GM12878 (cell line): ENCODE results near the gene ATP13A4. TPM values are rescaled to one million over a fixed set of nuclear protein-coding genes. Genes with fewer than 3 reads are reported as not detected.

Experiments
- ATAC-seq: fragments of 200-7000 bp; cut with Tn5 transposase; 3 replicates; pipeline ENCODE4 v1.9.1; 2020; ENCODE audit warnings: mild to moderate bottlenecking, moderate library complexity
- BruUV-seq: library from RNA; stranded (reverse); fragments of 400-500 nt; replicated peaks from 2 replicates; lab custom pipeline; 2021; lab: Mats Ljungman, UMichigan
- CTCF ChIA-PET: fragments of 300-600 bp; sonication (Branson Sonifier 250); formaldehyde crosslinking; extraction: SDS; loops from one replicate; lab custom pipeline; 2021; ENCODE audit warnings: inconsistent platforms; lab: Yijun Ruan, JAX
- POLR2A ChIA-PET: fragments of 350-600 bp; formaldehyde crosslinking; extraction: SDS; loops from one replicate; lab custom pipeline; 2021; ENCODE audit warnings: inconsistent platforms; lab: Charles Lee
- RAD21 ChIA-PET: fragments of 300-600 bp; sonication (Branson Sonifier 250); formaldehyde crosslinking; loops from one replicate; lab custom pipeline; 2023; ENCODE audit warnings: antibody characterized with exemption; ENCODE audit not compliant: unreplicated experiment; lab: Charles Lee
- SMC1A ChIA-PET: fragments of 300-600 bp; sonication (Branson Sonifier 250); formaldehyde crosslinking; loops from one replicate; lab custom pipeline; 2023; ENCODE audit not compliant: unreplicated experiment, uncharacterized antibody; lab: Charles Lee
- DNase-seq: peaks from one replicate; pipeline ENCODE4 v3.0.0-alpha.2; 2011; ENCODE audit warnings: low read depth, low spot score
- FAIRE-seq: peaks from 3 replicates; lab custom pipeline; 2011; peaks lifted over from hg19 to GRCh38; lab: Jason Lieb, UNC
- H2AFZ ChIP-seq: 2 replicates; pipeline ENCODE4 v1.6.0; 2011; ENCODE audit warnings: low read depth, low read length, control low read depth; ENCODE audit not compliant: control insufficient read depth
- H3K27ac ChIP-seq: 2 replicates; pipeline ENCODE4 v1.5.1; 2011; ENCODE audit warnings: control low read depth; ENCODE audit not compliant: control insufficient read depth, insufficient read depth
- H3K27me3 ChIP-seq, 2 experiments: replicated peaks in 1 of 2; 2 replicates each; pipeline versions ENCODE4 v1.6.0 to v1.6.1; 2011; ENCODE audit warnings: low read length in 1 of 2; ENCODE audit not compliant: control insufficient read depth in 2 of 2, insufficient read depth in 2 of 2
- H3K36me3 ChIP-seq, 2 experiments: 2 replicates each; pipeline ENCODE4 v1.5.1; 2011; ENCODE audit warnings: low read length in 1 of 2; ENCODE audit not compliant: control insufficient read depth in 2 of 2, insufficient read depth in 2 of 2
- H3K4me1 ChIP-seq: 2 replicates; pipeline ENCODE4 v1.6.1; 2011; ENCODE audit warnings: mild to moderate bottlenecking, low read length, moderate library complexity, mixed read lengths; ENCODE audit not compliant: control insufficient read depth, insufficient read depth
- H3K4me2 ChIP-seq: 2 replicates; pipeline ENCODE4 v1.6.0; 2011; ENCODE audit warnings: control low read depth; ENCODE audit not compliant: control insufficient read depth, insufficient read depth
- H3K4me3 ChIP-seq: fragments of 200-600 bp; sonication (generic); 2 replicates; pipeline ENCODE4 v1.5.1; 2016
- H3K79me2 ChIP-seq: 2 replicates; pipeline ENCODE4 v1.6.0; 2011; ENCODE audit warnings: low read length; ENCODE audit not compliant: control insufficient read depth, insufficient read depth
- H3K9ac ChIP-seq: 2 replicates; pipeline ENCODE4 v1.8.0; 2011; ENCODE audit warnings: low read length, control low read depth, mixed read lengths; ENCODE audit not compliant: control insufficient read depth, insufficient read depth
- H3K9me3 ChIP-seq: replicated peaks from 3 replicates; pipeline ENCODE4 v1.5.1; 2011; ENCODE audit warnings: mild to moderate bottlenecking, low read length; ENCODE audit not compliant: control insufficient read depth, insufficient read depth
- H4K20me1 ChIP-seq: 2 replicates; pipeline ENCODE4 v1.6.0; 2011; ENCODE audit not compliant: control insufficient read depth, insufficient read depth
- EP300 ChIP-seq, 2 experiments: fragments of 150-350 bp in 1 of 2; IDR thresholded peaks; 2 replicates each; pipeline ENCODE4 v1.6.1; 2011 to 2012; ENCODE audit warnings: low read depth in 2 of 2, low read length in 2 of 2, borderline replicate concordance in 1 of 2, improper control_type of control experiment in 1 of 2, inconsistent platforms in 1 of 2; ENCODE audit not compliant: control insufficient read depth in 1 of 2
- JUND ChIP-seq: IDR thresholded peaks from 2 replicates; pipeline ENCODE4 v1.6.1; 2012; ENCODE audit warnings: low read depth, mild to moderate bottlenecking, low read length, improper control_type of control experiment, moderate library complexity
- TBL1XR1 ChIP-seq: IDR thresholded peaks from 2 replicates; pipeline ENCODE4 v1.6.1; 2012; ENCODE audit warnings: low read depth, low read length, improper control_type of control experiment
- WGBS: methylation state at CpG from one replicate; pipeline ENCODE4 v1.1.6; 2016; ENCODE audit warnings: low lambda C conversion rate; ENCODE audit not compliant: insufficient replicate concordance, insufficient coverage; ENCODE audit errors: missing lambda C conversion rate; 5-methylcytosine and 5-hydroxymethylcytosine counted together
- in situ Hi-C: fragments of 300-500 bp; cut with MboI; formaldehyde crosslinking; loops from 9 replicates; pipeline ENCODE4 v1.14.3; 2018; ENCODE audit warnings: mixed read lengths
- intact Hi-C: fragments of 100-400 bp; cut with micrococcal nuclease; formaldehyde crosslinking; loops from one replicate; pipeline ENCODE4 v1.14.2; 2022; ENCODE audit not compliant: unreplicated experiment
- polyA plus RNA-seq, 11 experiments: library from polyadenylated mRNA; depleted of rRNA in 4 of 11; unstranded in 6 of 11; stranded (reverse) in 5 of 11; fragments of >200 nt; fragmentation: Nextera tagmentation in 4 of 11; fragmentation: Illumina TruSeq in 1 of 11; extraction: Ambion mirVana in 4 of 11; extraction: Trizol in 1 of 11; gene quantifications; 1 replicate in 1 of 11; 2 replicates in 10 of 11; pipeline versions ENCODE4 v1.2.1 to v1.2.3, GENCODE V29; 2011 to 2016; ENCODE audit warnings: inconsistent platforms in 2 of 11, missing spikeins in 2 of 11, low read depth in 1 of 11
- total RNA-seq, 4 experiments: library from RNA; depleted of rRNA in 3 of 4; stranded (reverse); fragments of >200 nt in 3 of 4; fragmentation: Illumina TruSeq in 1 of 4; extraction: Trizol in 1 of 4; gene quantifications; 2 replicates each; pipeline versions ENCODE4 v1.2.1 to v1.2.3, GENCODE V29; 2013 to 2021
- TF ChIP-seq, protein P1 (sequence below): fragments of 450-650 bp; IDR thresholded peaks from 2 replicates; pipeline ENCODE4 v1.6.1; 2018; ENCODE audit warnings: mild to moderate bottlenecking, low read depth, moderate library complexity; ENCODE audit not compliant: partially characterized antibody
- TF ChIP-seq, protein P2 (sequence below), 3 experiments: IDR thresholded peaks in 2 of 3; conservative IDR thresholded peaks in 1 of 3; 2 replicates each; pipeline ENCODE4 v1.5.1; 2011; ENCODE audit warnings: low read depth in 3 of 3, low read length in 3 of 3, mild to moderate bottlenecking in 3 of 3, control low read depth in 2 of 3, moderate library complexity in 2 of 3, inconsistent platforms in 1 of 3, mixed read lengths in 1 of 3; ENCODE audit not compliant: control insufficient read depth in 2 of 3, insufficient read depth in 1 of 3; ENCODE audit errors: extremely low read depth in 1 of 3

ATP13A4 gene
- total and polyA plus RNA-seq, 10 of the 15 experiments (the other 5 are each of a cell fraction or from before 2014, with no cell fraction given): 0.29 to 1.7 (median 1.0) TPM; not detected in 1

DNA sequence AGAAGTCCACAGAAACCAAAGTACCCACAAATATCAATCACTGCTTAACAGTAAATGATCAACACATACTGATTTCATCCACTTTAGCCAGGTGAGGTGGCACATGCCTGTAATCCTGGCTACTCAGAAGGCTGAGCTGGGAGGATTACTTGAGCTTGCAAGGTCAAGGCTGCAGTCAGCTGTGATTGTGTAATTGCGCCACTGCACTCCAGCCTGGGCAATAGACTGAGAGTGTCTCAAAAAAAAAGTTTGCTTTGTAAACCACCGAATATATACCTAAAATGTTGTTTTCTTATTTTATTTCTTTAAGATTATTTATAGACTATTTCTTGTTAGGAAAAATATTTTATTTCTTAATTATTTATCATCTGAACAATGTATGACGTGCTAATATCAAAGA, 8.7 kb upstream of the ATP13A4 start (continued):
- TF ChIP-seq, protein P1, sequence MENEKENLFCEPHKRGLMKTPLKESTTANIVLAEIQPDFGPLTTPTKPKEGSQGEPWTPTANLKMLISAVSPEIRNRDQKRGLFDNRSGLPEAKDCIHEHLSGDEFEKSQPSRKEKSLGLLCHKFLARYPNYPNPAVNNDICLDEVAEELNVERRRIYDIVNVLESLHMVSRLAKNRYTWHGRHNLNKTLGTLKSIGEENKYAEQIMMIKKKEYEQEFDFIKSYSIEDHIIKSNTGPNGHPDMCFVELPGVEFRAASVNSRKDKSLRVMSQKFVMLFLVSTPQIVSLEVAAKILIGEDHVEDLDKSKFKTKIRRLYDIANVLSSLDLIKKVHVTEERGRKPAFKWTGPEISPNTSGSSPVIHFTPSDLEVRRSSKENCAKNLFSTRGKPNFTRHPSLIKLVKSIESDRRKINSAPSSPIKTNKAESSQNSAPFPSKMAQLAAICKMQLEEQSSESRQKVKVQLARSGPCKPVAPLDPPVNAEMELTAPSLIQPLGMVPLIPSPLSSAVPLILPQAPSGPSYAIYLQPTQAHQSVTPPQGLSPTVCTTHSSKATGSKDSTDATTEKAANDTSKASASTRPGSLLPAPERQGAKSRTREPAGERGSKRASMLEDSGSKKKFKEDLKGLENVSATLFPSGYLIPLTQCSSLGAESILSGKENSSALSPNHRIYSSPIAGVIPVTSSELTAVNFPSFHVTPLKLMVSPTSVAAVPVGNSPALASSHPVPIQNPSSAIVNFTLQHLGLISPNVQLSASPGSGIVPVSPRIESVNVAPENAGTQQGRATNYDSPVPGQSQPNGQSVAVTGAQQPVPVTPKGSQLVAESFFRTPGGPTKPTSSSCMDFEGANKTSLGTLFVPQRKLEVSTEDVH: no peak
- TF ChIP-seq, protein P2, sequence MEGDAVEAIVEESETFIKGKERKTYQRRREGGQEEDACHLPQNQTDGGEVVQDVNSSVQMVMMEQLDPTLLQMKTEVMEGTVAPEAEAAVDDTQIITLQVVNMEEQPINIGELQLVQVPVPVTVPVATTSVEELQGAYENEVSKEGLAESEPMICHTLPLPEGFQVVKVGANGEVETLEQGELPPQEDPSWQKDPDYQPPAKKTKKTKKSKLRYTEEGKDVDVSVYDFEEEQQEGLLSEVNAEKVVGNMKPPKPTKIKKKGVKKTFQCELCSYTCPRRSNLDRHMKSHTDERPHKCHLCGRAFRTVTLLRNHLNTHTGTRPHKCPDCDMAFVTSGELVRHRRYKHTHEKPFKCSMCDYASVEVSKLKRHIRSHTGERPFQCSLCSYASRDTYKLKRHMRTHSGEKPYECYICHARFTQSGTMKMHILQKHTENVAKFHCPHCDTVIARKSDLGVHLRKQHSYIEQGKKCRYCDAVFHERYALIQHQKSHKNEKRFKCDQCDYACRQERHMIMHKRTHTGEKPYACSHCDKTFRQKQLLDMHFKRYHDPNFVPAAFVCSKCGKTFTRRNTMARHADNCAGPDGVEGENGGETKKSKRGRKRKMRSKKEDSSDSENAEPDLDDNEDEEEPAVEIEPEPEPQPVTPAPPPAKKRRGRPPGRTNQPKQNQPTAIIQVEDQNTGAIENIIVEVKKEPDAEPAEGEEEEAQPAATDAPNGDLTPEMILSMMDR (IDR thresholded peaks at IDR 0.05 in 2 of 3, conservative IDR thresholded peaks at IDR 0.05 in 1 of 3; ENCODE audit: control insufficient read depth in 2 of 3, extremely low read depth in 1 of 3, insufficient read depth in 1 of 3, low read depth in 3 of 3, low read length in 3 of 3): no peak

DNA sequence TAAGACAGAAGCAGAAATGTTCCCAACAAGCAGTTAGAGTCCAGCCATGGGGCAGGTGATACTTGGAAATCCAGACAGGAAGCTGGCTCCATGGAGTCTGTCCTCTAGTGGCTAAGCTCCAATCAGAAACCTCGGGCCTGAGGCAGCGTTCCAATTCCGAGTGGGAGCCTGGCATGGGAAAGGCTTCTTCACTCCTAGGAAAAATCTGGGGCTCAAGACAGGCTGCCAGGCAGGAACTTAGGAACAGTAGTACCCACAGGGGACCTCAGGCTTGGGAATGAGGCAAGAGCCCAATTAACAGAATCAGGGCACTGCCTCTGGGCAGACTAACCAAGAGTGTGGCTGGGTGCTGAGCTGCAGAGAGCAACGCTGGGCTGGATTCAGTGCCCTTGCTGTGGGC, 6.2 kb upstream of the ATP13A4 start:
- FAIRE-seq (no peak), DNase-seq (no peak), ATAC-seq (no peak)
- no peak overlapping the region for H3K27ac ChIP-seq
- ChIA-PET SMC1A (interaction anchor here (1.0 kb wide), 1 partner anchor 12 kb away, joined by 4 read pairs; no protein-coding TSS in a partner anchor), RAD21 (no interaction called here), POLR2A (no interaction called here), CTCF (interaction anchor here (2.6 kb wide), 1 partner anchor 12 kb away, joined by 10 read pairs; no protein-coding TSS in a partner anchor)
- H2AFZ ChIP-seq: no peak overlapping the region
- H3K4me3 ChIP-seq: no peak overlapping the region
- 41% methylated on average over 4 of the region's 4 CpGs for WGBS
- no TSS peak for BruUV-seq
- no peaks in the 10 kb centered on the region for H4K20me1 ChIP-seq
- no peaks in the 10 kb centered on the region for H3K36me3 ChIP-seq
- no peaks in the 10 kb centered on the region for H3K79me2 ChIP-seq
- TF ChIP-seq EP300 (IDR thresholded peaks at IDR 0.05; ENCODE audit: borderline replicate concordance in 1 of 2, control insufficient read depth in 1 of 2, low read depth in 2 of 2, low read length in 2 of 2): no peak
- TF ChIP-seq TBL1XR1: no peak
- no peak for TF ChIP-seq JUND
- no peak overlapping the region for H3K9ac ChIP-seq
- intact Hi-C loops: no loop called here
- H3K4me1 ChIP-seq: no peaks in the 10 kb centered on the region
- no peaks in the 10 kb centered on the region for H3K27me3 ChIP-seq
- in situ Hi-C loops: no loop called here
- H3K4me2 ChIP-seq: no peak overlapping the region
- H3K9me3 ChIP-seq: no peaks in the 10 kb centered on the region
